D721Med (cell line): ENCODE results near the gene HOXA3.

Source experiments
- DNase-seq: peaks from one replicate; pipeline ENCODE4 v3.0.0; 2011; ENCODE audit warnings: low spot score; ENCODE audit not compliant: insufficient read length
- FAIRE-seq: peaks from 2 replicates; lab custom pipeline; 2011; peaks lifted over from hg19 to GRCh38; lab: Jason Lieb, UNC
- TF ChIP-seq, protein P1 (sequence below): IDR thresholded peaks from 2 replicates; pipeline ENCODE4 v1.5.1; 2012; ENCODE audit warnings: mild to moderate bottlenecking, control low read depth; ENCODE audit not compliant: insufficient read depth; ENCODE audit errors: missing control alignments

The HOXA3 gene

DNA sequence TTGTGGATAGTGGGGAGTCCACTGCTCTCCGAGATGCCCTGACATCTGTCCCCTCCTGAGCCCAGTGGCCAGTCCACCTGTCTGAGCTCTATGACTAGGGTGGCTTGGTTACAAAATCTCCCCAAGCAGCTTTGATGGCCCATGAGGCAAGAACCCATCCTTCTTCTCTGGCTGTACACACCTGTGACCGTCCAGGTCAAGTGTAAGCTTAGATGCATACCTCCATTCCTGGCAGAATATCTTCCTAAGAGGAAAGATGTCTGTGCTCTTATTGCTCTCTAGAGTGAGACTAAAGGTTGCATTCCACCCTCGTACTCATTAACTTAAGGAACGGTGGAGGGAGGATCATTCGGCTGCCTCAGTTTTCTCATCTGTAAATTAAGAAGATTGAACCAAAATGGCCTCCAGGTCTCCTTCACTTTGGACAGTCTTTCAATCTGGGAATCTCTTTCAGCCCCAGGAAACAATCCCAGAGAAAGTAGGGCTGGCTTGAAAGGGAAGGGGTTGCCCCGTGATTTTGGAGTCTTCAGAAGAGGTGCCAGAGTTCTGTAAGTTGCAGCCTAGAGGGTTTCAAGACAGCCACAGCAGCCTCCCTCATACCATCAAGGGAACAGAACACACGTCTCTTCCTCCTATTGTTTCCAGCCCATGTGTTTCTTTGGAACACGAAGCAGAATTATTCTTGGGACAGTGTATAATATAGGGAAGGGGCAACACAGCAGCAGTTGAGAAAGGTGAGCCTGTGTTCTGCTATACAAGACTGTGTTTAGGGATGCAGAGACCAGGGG lies 27.3 kb downstream of the HOXA3 start:
- FAIRE-seq (no peak), DNase-seq (no peak)
- TF ChIP-seq, protein P1, sequence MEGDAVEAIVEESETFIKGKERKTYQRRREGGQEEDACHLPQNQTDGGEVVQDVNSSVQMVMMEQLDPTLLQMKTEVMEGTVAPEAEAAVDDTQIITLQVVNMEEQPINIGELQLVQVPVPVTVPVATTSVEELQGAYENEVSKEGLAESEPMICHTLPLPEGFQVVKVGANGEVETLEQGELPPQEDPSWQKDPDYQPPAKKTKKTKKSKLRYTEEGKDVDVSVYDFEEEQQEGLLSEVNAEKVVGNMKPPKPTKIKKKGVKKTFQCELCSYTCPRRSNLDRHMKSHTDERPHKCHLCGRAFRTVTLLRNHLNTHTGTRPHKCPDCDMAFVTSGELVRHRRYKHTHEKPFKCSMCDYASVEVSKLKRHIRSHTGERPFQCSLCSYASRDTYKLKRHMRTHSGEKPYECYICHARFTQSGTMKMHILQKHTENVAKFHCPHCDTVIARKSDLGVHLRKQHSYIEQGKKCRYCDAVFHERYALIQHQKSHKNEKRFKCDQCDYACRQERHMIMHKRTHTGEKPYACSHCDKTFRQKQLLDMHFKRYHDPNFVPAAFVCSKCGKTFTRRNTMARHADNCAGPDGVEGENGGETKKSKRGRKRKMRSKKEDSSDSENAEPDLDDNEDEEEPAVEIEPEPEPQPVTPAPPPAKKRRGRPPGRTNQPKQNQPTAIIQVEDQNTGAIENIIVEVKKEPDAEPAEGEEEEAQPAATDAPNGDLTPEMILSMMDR = no peak

DNA sequence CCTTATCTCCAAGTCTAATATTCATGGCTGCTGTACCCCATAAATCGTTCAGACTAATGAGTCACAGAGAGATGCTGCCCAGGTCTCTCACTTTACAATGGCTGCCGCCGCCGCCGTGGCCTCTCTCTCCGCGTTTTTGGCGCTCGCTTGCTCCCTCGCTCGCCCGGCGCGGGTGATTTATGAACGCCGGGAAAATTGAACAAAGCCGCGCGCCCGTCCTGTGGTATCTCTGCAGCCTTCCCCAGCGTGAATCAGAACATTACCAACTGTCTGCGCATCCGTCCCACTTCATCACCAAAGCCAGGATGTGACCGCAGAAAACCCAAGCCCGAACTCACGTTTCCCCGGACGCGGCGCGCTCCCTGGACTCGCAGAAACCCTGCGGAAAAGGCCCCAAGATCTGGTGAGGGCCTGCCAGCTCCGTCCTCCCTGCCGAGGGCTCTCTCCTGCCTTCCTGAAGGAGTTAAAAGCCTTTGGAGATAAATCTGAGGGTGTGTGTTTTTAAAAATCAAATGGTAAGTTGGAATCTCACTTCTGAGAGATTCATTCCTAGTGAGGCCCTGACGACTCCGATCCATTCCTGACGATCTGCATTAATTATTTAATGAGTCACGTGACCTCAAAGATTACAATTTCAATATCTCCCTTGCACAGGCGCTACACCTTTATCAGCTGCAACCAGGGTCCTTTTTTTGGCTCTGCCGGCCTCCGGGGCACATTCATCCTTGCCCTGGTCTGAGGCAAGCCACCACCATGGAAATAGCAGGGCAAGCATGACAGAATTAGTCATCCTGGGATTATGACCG lies 28.1 kb downstream of the HOXA3 start:
- no peak for FAIRE-seq
- TF ChIP-seq, protein P1 = no peak
- no peak for DNase-seq

- DNase-seq = no peak
- TF ChIP-seq, protein P1 = no peak
- FAIRE-seq = no peak
Measured at GRCh38 chr7:27123477-27124053, 28.8 kb downstream of the HOXA3 start.

- FAIRE-seq (no peak), DNase-seq (no peak)
- TF ChIP-seq, protein P1 = no peak
Measured at GRCh38 chr7:27123007-27123476, 29.3 kb downstream of the HOXA3 start.

DNA sequence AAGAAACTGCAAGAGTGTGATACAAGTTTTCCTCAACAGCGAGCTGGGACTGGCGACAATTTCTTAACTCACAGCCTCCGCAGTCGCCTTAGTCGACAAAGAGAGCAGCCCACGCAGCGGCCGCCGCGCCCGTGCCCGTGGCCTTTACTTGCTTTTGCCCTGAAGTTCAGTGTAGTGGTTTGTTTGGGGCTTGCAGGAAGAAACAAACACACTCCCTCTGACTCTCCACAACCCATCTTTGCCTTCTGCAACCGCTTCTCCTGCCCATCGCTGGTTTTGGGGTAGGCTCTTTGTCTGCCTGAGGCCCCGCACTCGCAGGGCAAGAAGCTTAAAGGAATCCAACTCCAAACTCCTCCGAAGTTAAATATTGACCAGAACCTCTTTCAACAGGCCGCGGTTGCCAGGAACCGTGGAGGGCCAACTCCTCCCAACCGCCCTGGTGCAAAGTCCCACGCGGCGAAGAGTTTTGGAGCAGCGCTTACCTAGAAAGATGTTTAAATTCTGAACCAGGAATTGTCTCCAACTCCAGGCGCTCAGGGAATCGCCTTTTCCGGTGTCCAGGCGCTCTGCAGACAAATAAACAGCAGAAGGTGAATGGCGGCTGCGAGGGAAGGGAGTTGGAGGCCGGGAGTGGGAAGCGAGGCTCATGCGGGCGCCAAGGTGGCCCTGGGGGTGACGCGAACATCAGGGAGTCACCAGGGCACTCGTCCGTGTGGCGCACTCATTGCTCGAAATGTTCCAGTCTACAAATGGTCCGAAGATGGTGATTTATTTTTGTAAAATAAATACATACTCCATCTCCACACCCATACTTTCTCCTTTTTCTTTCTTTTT lies 30.1 kb downstream of the HOXA3 start:
- FAIRE-seq (no peak), DNase-seq (no peak)
- TF ChIP-seq, protein P1 = no peak

DNA sequence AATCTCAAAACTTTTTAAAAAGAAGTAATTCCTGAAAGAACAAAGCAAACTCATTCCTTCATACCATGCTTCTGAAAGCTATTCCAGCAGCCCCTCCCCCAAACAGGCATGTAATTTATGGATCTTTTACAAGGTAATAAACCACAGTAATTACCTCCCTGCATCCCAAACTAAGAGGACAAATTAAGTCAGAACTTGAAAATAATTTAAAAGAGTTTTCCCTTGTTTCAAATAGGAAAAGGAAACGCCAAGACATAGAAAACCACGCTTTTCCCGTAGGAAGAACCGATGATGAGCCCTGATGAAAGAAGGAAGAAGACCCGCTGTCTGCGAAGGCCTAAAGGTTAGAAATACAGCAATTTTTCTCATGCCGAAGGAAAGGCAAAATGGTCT lies 30.7 kb downstream of the HOXA3 start:
- no peak for FAIRE-seq
- DNase-seq = no peak
- TF ChIP-seq, protein P1 = no peak
